T-helper 22 cell (primary cell): ENCODE results near the gene SH3BP1.
"Not testable (repeated sequence)": the region's sequence is repeated elsewhere in the genome, so short reads cannot be mapped to it uniquely, and the experiment has no call there.

Experiments
- DNase-seq: peaks from one replicate; pipeline ENCODE4 v3.0.0-alpha.2; 2020; ENCODE audit warnings: low read depth

Gene SH3BP1

GRCh38 chr22:37633625-37634416 is 5.6 kb upstream of the SH3BP1 start:
- DNase-seq: peak; percentile 40

- DNase-seq: no peak
These were observed 5.0 kb upstream of the SH3BP1 start for GRCh38 chr22:37634417-37634924.

DNA sequence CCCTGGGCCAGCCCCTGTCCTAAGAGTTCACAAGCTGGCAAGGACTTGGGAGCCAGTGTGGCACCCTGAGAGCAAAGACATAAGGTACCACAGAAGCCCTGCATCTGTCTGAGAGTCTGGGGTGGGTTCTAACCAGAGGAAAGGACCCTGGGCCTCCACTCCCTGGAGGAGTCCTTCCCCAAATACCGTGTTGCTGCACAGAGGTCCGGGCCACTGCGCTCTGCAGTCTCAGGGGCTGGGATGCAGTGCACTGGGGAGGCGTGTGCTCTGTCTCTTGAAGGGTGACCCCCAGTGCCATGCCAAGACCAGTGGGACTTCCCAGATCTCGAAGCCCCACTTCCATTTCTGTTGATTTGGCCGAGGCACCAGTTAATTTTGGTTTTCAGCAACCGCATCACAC is 4.3 kb upstream of the SH3BP1 start:
- DNase-seq: no peak

- DNase-seq: no peak
These were observed 3.1 kb upstream of the SH3BP1 start for GRCh38 chr22:37636186-37636948.

DNA sequence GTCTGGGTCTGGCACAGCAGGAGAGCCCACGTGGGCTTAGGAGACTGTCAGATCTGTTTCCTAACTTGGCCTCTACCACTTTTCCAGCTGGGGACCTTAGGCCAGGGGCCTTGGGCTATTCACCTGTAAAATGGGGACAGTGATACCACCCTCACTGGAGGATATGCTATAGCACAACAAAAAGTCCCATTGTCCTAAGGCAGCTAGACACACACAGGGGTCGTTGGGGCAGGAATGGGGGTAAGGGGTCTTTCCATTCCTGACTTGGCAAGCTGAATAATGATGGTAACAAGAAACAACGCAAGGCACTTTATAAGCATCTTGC is 2.6 kb upstream of the SH3BP1 start:
- DNase-seq: no peak

GRCh38 chr22:37638391-37639069 is 939 bp upstream of the SH3BP1 start:
- DNase-seq: no peak

DNA sequence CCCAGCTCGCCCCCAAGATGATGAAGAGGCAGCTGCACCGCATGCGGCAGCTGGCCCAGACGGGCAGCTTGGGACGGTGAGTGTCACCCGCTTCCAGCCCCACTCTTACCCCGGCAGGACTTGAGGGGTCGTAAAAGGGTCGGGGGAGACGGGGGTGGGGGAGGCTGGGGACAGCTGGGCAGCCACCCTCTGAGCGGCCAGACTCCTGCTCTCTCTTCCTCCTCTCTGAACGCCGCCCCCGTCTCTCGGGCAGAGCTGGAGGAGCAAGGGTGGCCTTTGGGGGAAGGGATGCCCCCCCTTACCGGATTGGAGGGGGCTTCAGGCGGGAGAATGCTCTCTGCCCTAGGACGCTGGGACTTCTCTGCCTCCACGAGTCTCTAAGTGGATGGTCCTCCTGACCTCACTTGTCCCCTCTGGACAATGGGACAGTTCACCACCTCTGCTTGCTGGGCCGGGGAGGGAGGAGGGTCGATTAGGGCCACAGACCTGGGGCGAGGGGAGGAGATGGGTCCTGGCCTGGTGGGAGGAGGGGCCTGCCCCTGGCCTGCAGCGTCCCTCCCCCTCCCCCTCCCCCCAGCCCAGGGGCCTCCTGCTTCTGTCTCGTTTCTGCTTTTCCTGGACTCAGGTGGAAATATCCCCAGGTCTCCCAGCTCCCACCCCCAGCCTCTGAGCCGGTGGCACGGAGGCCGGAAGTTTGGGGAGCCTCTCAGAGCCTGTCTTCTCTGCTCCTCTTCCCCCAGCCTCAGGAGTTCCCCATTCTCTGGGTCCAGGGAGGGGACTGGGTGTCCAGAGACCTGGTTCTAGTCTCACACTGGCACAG is 512 bp downstream of the SH3BP1 start:
- no peak for DNase-seq

DNA sequence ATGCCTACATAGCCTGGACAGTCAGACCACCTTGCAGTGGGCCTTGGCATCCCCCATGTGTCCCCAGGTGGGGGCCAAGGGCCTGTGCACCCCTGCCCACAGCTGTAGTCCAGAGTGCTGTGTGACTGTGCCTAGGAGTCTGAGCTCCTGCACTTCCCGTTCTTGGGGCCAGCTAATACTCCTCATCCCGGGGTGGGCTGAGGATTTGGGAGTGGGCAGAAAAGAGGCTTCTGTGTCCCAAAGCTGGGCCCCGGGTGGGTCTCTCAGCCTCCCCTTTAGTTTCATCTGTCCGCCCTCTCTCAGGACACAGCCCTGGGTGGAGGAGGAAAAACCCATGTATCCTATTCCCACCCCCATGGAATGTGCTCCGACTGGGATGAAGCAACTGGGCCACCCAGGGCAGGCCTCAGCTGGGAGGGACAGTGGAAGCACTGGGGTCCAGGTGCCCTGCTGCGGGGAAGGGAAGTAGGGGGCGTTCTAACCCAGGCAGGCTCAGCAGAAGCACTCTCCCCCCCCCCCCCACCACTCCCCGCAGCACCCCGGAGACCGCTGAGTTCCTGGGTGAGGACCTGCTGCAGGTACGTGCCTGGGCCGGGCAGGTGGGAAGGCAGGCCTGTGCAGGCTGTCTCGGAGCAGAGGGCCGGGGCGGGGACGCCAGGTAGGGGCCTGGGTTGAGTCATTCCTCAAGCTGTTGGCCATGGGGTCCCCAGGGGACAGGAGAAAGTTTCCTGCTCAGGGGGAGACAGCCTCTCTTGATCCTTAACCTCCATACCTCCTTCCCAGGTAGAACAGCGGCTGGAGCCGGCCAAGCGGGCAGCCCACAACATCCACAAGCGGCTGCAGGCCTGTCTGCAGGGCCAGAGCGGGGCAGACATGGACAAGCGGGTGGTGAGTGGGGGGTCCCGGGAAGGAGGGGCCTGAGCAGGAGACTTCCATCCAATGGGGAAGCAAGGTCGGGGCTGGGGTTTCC is 1.4 kb downstream of the SH3BP1 start:
- no peak for DNase-seq

DNA sequence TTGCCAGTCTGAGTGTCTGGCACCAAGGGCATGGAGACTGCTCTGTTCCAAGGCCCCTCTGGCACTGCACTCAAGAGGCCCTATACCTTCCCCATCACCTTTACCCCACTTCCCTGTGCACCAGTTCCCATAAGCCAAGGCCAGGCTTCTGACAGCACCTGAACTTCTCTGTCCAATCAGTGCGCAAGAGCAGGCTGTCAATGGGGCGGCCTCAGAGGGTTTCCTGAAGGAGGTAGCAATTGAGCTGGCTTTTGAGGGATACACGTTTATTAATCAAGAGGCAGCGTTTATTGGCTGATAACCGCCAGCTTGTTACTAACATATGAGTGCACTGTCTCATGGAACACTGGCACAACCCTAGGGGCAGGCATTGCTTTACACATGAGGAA is 2.1 kb downstream of the SH3BP1 start:
- no peak for DNase-seq

DNA sequence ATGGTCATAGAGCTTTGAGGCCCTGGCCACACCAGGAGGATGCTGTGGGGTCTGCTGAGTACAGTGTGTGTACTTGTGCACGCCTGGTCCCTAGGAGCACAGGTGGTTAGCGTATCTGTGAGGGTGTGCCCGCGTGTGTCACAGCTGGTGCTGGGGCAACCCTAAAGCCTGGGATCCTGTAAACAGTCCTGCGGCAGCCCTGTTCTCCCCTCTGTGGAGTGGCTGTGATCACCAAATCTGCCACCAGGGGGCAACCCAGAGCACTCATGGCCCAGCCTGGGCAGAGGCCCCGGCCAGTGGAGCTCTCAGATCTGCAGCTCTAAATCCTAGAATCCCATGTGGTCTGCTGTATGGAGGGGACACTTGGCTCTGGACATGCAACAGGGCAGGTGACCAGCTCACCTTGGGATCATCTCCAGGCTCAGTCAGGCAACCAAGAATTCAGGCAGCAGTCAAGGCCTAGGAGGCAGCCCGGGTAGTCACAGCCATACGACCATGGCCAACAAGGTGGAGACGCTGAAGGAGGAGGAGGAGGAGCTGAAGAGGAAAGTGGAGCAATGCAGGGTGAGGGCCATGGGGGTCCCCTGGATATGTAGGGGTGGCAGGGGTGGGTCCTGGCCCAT is 3.9 kb downstream of the SH3BP1 start:
- peak; percentile 54 for DNase-seq

DNA sequence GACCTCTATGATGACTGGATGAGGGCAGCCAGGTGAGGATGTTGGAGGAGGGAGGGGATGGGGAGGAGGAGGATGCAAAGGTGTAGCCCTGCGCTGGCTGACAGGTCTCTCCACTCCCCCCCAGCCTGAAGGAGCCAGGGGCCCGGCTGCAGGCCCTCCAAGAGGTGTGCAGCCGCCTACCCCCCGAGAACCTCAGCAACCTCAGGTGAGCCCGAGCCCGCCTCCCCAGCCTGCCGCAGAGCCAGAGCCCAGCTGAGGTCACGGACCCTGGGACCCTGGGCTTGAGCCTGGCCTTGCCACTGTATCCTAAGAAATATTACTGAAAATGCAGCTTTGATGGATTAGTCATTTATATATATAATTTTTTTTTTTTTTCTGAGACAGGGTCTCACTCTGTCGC is 7.8 kb downstream of the SH3BP1 start:
- DNase-seq: no peak

GRCh38 chr22:37647928-37648327 is 8.5 kb downstream of the SH3BP1 start:
- no peak for DNase-seq

DNA sequence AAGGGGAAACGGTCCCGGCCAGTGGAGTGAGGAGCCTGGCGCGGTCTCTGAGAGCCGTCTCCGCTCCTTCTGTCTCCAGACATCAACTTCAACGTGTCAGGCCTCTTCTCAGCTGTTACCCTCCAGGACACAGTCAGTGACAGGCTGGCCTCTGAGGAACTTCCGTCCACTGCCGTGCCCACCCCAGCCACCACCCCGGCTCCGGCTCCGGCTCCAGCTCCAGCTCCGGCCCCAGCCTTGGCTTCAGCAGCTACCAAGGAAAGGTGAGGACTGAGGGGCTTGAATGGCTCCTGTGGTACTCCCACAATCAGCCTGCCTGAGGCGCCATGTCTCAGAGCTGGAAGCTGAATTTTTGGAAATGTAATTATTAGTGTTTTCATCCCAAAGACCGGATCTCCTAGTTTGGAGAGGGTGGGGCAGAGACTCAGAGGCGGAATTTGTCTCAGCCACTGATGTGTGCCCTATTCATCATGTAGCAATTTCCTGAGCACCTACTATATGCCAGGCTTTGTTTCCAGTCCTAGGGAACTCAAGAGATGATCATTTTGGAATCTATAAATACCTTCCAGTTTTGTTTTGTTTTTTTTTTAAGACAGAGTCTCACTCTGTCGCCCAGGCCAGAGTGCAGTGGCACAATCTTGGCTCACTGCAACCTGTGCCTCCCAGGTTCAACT is 11.1 kb downstream of the SH3BP1 start:
- DNase-seq: no peak

DNA sequence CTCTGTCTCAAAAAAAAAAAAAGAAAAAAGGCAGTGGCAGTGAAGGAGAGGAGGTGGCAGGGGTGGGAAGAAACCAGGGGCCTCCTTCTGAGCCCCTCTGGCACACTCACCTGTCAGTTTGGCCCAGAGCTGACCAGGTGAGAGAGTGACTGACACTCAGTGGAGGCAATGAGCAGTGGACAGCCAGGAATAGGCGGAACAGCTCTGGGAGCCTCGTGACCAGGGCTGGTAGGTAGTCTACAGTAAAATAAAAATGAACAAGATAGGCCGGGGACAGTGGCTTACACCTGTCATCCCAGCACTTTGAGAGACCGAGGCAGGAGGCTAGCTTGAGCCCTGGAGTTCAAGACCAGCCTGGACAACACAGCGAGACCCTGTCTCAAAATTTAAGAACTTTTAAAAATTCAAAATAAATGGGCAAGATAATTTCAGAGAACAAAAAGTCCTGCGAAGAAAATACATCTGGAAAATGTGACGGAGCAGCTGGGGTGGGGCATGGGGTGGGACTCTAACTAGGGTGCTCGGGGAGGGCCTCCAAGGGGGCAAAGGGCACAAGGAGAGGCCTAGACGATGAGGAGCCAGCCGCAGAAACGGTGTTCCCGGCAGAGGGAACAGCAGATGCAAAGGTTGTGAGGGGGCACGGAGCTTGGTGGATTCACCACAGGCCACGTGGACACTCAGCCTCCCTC is 15.2 kb downstream of the SH3BP1 start:
- DNase-seq: no peak

DNA sequence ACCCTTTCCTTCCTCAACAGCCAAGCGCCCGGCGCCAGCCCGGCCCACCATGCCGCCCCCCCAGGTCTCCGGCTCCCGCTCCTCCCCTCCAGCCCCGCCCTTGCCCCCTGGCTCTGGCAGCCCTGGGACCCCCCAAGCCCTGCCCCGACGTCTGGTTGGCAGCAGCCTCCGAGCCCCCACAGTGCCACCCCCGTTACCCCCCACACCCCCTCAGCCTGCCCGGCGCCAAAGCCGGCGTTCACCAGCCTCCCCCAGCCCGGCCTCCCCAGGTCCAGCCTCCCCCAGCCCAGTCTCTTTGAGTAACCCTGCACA is 15.7 kb downstream of the SH3BP1 start:
- DNase-seq: no peak

DNA sequence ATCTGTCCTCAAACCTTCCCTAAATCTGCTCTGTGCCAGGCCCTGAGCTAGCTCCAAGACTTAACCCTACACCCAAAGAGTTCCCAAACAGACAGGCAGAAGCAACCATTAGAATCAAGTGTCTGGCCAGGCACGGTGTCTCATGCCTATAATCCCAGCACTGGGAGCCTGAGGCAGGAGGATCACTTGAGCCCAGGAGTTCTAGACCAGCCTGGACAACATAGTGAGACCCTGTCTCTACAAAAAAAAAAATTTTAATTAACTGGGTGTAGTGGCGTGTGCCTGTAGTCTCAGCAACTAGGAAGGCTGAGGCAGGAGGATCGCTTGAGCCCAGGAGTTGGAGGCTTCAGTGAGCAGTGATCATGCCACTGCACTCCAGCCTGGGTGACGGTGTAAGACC is 17.1 kb downstream of the SH3BP1 start:
- not testable (repeated sequence) for DNase-seq

GRCh38 chr22:37657590-37658132 is 18.2 kb downstream of the SH3BP1 start:
- DNase-seq: no peak

- DNase-seq: peak; percentile 98
These were observed 18.9 kb downstream of the SH3BP1 start, which contains the start of gene PDXP for GRCh38 chr22:37658133-37659065. PDXP (plus strand) TSS chr22:37658723; CDS start chr22:37658783, 60 bp downstream.
